Stimulated activated naive CD4-positive, alpha-beta T cell (primary cell): ENCODE data around the gene NAP1L4.
"Not testable (repeated sequence)": the region's sequence is repeated elsewhere in the genome, so short reads cannot be mapped to it uniquely, and the experiment has no call there.

ENCODE experiments used
- DNase-seq, 6 experiments: peaks; one replicate each; lab custom pipeline; 2025; lab: John Stamatoyannopoulos, UW

Gene NAP1L4

DNA sequence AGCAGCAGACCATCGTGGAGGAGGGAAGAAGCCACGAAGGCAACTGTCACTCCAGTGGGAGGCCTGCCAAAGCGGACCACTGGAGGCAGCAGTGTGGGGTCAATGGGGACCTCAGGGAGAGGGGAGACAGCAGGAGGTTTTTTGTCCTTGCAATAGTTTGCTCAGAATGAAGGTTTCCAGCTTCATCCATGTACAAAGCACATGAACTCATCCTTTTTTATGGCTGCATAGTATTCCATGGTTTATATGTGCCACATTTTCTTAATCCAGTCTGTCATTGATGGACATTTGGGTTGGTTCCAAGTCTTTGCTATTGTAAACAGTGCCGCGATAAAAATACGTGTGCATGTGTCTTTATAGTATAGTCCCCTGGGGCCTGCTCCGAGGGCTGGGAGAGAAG, 86.8 kb downstream of the NAP1L4 start:
- DNase-seq: not testable (repeated sequence)

DNA sequence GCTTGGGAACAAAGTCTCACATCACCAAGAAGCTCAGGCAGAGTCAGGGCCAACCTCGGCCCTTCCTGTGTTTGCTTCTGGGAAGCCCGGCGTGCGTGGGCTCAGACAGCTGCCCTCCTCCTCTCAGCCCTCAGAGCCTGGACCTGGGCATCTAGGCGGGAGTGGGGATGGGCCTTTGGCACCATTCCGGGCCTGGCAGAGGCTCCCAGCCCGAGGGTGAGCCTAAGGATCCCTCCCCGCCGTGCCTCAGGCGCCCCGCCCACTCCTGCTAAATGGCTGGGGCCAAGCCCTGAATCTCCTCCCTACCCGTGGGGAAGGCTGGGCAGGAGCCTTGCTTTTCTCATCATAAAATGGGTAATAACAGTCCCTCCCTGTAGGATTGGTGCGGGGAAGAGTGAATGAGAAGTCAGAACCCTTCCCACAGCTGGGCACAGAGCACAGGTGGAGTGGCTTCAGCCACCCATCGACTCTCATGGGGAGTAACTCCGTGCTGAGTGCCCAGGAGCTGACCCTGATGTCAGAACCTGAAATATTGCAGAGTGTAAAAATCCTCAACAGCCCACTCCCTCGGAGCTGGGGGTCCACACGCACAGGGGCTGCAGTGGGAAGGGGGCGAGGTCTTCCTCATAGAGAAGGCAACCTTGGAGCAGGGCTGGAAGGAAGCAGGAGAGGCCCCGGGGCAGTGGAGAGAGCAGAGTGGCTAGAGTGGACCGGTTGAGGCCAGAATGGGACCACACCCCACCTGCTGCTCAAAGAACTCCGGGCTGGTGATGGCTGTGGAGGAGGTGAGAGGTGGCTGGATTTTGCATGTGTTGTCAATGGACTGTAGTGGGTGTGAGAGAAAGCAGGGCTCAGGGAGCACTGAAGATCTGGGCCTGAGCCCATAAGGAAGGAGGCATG, 87.7 kb downstream of the NAP1L4 start:
- no peak for DNase-seq

- no peak for DNase-seq
Measured at GRCh38 chr11:2903672-2904011, 88.5 kb downstream of the NAP1L4 start.

DNA sequence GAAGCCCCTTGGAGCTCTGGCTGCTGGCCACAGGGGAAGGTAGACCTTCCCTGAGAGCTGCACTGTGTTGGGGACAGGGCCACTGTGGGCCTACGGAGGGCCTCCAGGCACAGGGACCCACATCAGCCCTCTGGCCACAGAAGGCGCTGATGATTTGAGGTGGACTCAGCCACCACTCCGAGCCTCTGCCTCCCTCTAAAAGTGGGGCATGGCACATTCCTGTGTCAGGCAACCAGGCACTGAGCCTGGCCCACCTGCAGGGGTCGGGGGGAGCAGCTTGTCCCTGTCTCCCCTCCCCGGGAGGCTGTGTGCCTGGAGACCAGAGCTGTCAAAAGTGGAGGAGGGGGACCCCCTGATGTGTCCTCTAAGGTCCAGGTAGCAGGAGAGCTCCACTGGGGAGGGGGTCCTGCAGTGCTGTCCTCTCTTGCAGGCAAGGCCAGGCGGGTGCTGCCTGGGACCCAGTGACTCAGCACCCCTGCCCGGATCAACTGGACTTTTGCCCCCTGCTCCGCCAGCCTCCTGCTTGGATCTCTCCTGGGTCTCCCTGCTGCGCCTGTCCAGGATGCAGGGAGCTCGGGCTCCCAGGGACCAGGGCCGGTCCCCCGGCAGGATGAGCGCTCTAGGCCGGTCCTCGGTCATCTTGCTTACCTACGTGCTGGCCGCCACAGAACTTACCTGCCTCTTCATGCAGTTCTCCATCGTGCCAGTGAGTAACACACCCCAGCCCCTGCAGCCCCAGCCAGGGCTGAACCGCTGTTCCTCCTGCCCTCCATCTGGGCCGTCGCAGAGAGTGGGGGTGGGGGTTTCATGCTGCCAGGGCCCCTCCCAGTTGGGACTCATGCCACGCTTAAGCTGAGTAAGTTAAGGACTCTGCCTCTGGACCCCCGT, 89.1 kb downstream of the NAP1L4 start:
- no peak for DNase-seq

- DNase-seq: peak; percentile 58 to 90 (median 80)
Measured at GRCh38 chr11:2901854-2902783, 90.0 kb downstream of the NAP1L4 start.

DNA sequence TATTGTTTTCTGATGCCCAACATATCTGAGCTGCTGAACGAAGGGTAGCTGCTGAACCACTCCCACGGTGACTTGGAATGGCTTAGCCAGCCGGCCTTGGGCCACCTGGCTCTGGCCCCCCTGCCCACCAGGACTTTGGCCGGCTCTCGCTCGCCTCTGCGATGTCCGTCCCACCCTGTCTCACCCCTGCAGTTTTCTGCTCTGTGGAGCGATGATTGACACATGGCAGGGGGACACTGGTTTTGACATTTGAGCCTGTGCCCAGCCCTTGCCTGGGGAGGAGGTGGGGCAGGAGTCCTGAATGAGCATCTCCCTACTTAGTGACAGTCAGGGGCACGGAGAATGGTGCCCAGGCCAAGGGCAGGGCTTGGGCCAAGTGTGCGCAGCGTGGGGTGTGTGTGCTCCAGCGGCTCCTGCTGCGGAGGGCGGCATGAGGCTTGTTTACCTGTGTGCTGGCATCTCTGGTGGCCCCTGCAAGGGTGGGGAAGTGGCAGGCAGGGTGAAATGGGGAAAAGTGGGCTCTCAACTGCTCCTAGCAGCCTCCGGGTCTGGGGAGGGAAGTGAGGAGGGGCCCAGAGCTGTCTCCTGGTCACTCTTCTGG, 90.8 kb downstream of the NAP1L4 start:
- DNase-seq: no peak

- DNase-seq: no peak
Measured at GRCh38 chr11:2899080-2899783, 92.9 kb downstream of the NAP1L4 start.

GRCh38 chr11:2898366-2899079, 93.6 kb downstream of the NAP1L4 start:
- DNase-seq: no peak

GRCh38 chr11:2897048-2897447, 95.1 kb downstream of the NAP1L4 start:
- DNase-seq: no peak

DNA sequence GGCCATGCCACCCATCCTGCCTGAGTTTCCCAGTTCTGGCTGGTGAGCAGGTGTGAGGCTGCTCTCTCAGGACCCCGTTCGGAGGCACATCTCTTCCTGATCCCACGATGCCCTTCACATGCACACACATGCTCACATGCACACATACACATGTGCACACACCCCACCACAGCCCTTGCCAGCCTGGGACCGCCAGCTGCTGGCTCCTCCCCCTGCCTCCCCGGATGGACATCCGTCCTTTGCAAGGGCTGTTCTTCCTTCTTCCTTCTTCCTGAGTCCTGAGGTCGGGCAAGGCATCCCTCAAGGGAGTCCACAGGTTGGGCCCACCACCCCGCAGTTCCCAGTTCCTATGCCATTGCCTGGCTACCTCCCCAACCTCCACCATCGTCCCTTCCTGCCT, 96.1 kb downstream of the NAP1L4 start:
- no peak for DNase-seq
